Measurements from ENCODE around the gene PLAAT4.

DNA sequence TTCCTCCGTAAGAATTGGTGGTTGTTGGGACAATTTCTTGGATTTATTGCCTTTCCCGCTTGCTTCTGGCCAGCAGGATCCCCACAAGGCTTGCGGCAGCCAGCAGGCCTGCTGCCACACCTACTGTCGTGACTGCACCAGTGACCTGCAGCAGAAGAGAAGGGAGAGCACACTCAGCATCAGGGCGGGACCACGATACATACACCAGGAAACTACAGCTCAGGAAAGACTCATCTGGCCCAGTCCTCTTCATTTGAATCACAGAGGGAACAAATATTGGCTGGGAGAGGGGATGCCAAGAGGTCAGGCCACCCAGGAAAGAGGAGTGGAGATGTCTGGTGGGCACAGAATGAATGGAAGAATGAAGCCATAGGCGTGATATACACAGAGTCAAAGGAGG is 16.3 kb downstream of the PLAAT4 start:
- TF ChIP-seq CTCF (IDR thresholded peaks at IDR 0.05): no peak
- no peak for TF ChIP-seq POLR2A (IDR thresholded peaks at IDR 0.05)
